Neural cell (in vitro differentiated cells): Measurements from ENCODE around the gene VIPR1. TPM values are rescaled to one million over a fixed set of nuclear protein-coding genes. Genes with fewer than 3 reads are reported as not detected.

ENCODE experiments used
- H2AFZ ChIP-seq: fragments of 200-600, 300-800 bp; sonication (generic), shearing (Covaris generic); 2 replicates; pipeline ENCODE4 v1.6.0; 2014; ENCODE audit warnings: low read depth, mild to moderate bottlenecking, antibody characterized with exemption, low read length, moderate library complexity
- H3F3A ChIP-seq: fragments of 200-600 bp; shearing (Covaris generic); 2 replicates; pipeline ENCODE4 v1.6.1; 2016; ENCODE audit warnings: mild to moderate bottlenecking, moderate library complexity, mixed read lengths, antibody characterized with exemption, low read length; ENCODE audit not compliant: insufficient read depth, poor library complexity, severe bottlenecking
- H3K27ac ChIP-seq: fragments of 200-600, 300-800 bp; sonication (generic), shearing (Covaris generic); 2 replicates; pipeline ENCODE4 v1.5.1; 2014; ENCODE audit warnings: mild to moderate bottlenecking, low read length, moderate library complexity
- H3K27me3 ChIP-seq: fragments of 300-800, 200-600 bp; sonication (generic), shearing (Covaris generic); 2 replicates; pipeline ENCODE4 v1.6.0; 2014; ENCODE audit warnings: mild to moderate bottlenecking, low read depth, low read length, moderate library complexity; ENCODE audit not compliant: insufficient read depth
- H3K36me3 ChIP-seq: fragments of 300-800, 200-600 bp; sonication (generic), shearing (Covaris generic); 2 replicates; pipeline ENCODE4 v1.5.1; 2014; ENCODE audit warnings: mild to moderate bottlenecking, antibody characterized with exemption, low read length, moderate library complexity; ENCODE audit not compliant: insufficient read depth
- H3K4me2 ChIP-seq: fragments of 300-800, 200-600 bp; sonication (generic), shearing (Covaris generic); 2 replicates; pipeline ENCODE4 v1.6.0; 2014; ENCODE audit warnings: mild to moderate bottlenecking, low read length
- H3K4me3 ChIP-seq: fragments of 300-800, 200-600 bp; sonication (generic), shearing (Covaris generic); 2 replicates; pipeline ENCODE4 v1.5.1; 2014; ENCODE audit warnings: mild to moderate bottlenecking, low read length, moderate library complexity
- H3K79me2 ChIP-seq: fragments of 200-600 bp; shearing (Covaris generic); replicated peaks from 2 replicates; pipeline ENCODE4 v1.6.0; 2014; ENCODE audit warnings: mild to moderate bottlenecking, low read length, moderate library complexity; ENCODE audit not compliant: insufficient read depth
- H3K9ac ChIP-seq: fragments of 300-800, 200-600 bp; sonication (generic), shearing (Covaris generic); 2 replicates; pipeline ENCODE4 v1.6.1; 2016; ENCODE audit warnings: mild to moderate bottlenecking, low read length, mixed read lengths
- H3K9me2 ChIP-seq: fragments of 200-600 bp; shearing (Covaris generic); 2 replicates; pipeline ENCODE4 v1.6.1; 2016; ENCODE audit warnings: mild to moderate bottlenecking, low read length, mixed read lengths; ENCODE audit not compliant: insufficient read depth
- H3K9me3 ChIP-seq: fragments of 200-600, 300-800 bp; sonication (generic), shearing (Covaris generic); 2 replicates; pipeline ENCODE4 v1.6.1; 2016; ENCODE audit warnings: mild to moderate bottlenecking, mixed run types, low read length, moderate library complexity, mixed read lengths
- H4K20me1 ChIP-seq: fragments of 200-600 bp; shearing (Covaris generic); 2 replicates; pipeline ENCODE4 v1.6.1; 2016; ENCODE audit warnings: mild to moderate bottlenecking, mixed run types; ENCODE audit not compliant: insufficient read depth
- CTCF ChIP-seq: fragments of 450-650 bp; IDR thresholded peaks from 2 replicates; pipeline ENCODE4 v1.5.1; 2014; ENCODE audit warnings: antibody characterized with exemption, mild to moderate bottlenecking, moderate library complexity; ENCODE audit not compliant: poor library complexity, severe bottlenecking
- EP300 ChIP-seq: fragments of 450-650 bp; conservative IDR thresholded peaks from 2 replicates; pipeline ENCODE4 v1.6.1; 2014; ENCODE audit warnings: antibody characterized with exemption, mild to moderate bottlenecking, moderate library complexity; ENCODE audit not compliant: poor library complexity, severe bottlenecking
- EZH2 ChIP-seq: fragments of 200-600, 300-800 bp; shearing (Covaris generic), sonication (generic); IDR thresholded peaks from 2 replicates; pipeline ENCODE4 v1.6.1; 2014; ENCODE audit warnings: antibody characterized with exemption, low read length, borderline replicate concordance, mild to moderate bottlenecking; ENCODE audit not compliant: insufficient read depth, poor library complexity, severe bottlenecking
- MXI1 ChIP-seq: fragments of 450-650 bp; conservative IDR thresholded peaks from 2 replicates; pipeline ENCODE4 v1.6.1; 2014; ENCODE audit warnings: antibody characterized with exemption, mild to moderate bottlenecking; ENCODE audit not compliant: poor library complexity, severe bottlenecking
- POLR2AphosphoS5 ChIP-seq: IDR thresholded peaks from 2 replicates; pipeline ENCODE4 v1.6.1; 2012
- RAD21 ChIP-seq: fragments of 450-650 bp; conservative IDR thresholded peaks from 2 replicates; pipeline ENCODE4 v1.6.1; 2014; ENCODE audit warnings: antibody characterized with exemption, mild to moderate bottlenecking, moderate library complexity
- REST ChIP-seq: IDR thresholded peaks from 2 replicates; pipeline ENCODE4 v1.6.1; 2012; ENCODE audit warnings: borderline replicate concordance
- SMC3 ChIP-seq: fragments of 450-650 bp; conservative IDR thresholded peaks from 2 replicates; pipeline ENCODE4 v1.6.1; 2014; ENCODE audit warnings: antibody characterized with exemption, mild to moderate bottlenecking, moderate library complexity; ENCODE audit not compliant: poor library complexity
- TAF1 ChIP-seq: IDR thresholded peaks from 2 replicates; pipeline ENCODE4 v1.6.1; 2012; ENCODE audit warnings: low read depth
- polyA plus RNA-seq: library from polyadenylated mRNA; depleted of rRNA; stranded (reverse); fragments of >200 nt; gene quantifications from 2 replicates; pipeline ENCODE4 v1.2.3, GENCODE V29; 2014

The VIPR1 gene
- polyA plus RNA-seq, 1 donor from 2014 or later: 1.6 TPM

- H3K79me2 ChIP-seq: no peaks in the 10 kb centered on the region
- no peak overlapping the region for H3K27ac ChIP-seq
- no peaks in the 10 kb centered on the region for H3K27me3 ChIP-seq
- H3K4me2 ChIP-seq: no peak overlapping the region
- H2AFZ ChIP-seq: no peak overlapping the region
- H3K36me3 ChIP-seq: no peaks in the 10 kb centered on the region
- H3F3A ChIP-seq: no peaks in the 10 kb centered on the region
- no peak overlapping the region for H3K4me3 ChIP-seq
- H3K9me2 ChIP-seq: no peaks in the 10 kb centered on the region
- no peaks in the 10 kb centered on the region for H3K9me3 ChIP-seq
- TF ChIP-seq REST (no peak), EZH2 (no peak), POLR2AphosphoS5 (no peak), SMC3 (no peak), EP300 (no peak), MXI1 (no peak), TAF1 (no peak), RAD21 (no peak), CTCF (no peak)
- H3K9ac ChIP-seq: no peak overlapping the region
- no peaks in the 10 kb centered on the region for H4K20me1 ChIP-seq
Measured at GRCh38 chr3:42517117-42517516, 14.7 kb downstream of the VIPR1 start.

GRCh38 chr3:42518800-42519567 is 16.5 kb downstream of the VIPR1 start:
- Histone ChIP-seq H3F3A (no peaks in the 10 kb centered on the region), H3K9ac (no peak overlapping the region), H3K27me3 (no peaks in the 10 kb centered on the region), H2AFZ (no peak overlapping the region), H3K79me2 (no peaks in the 10 kb centered on the region), H3K27ac (no peak overlapping the region), H3K9me3 (no peaks in the 10 kb centered on the region), H3K9me2 (no peaks in the 10 kb centered on the region), H3K36me3 (no peaks in the 10 kb centered on the region), H3K4me2 (no peak overlapping the region), H4K20me1 (no peaks in the 10 kb centered on the region), H3K4me3 (no peak overlapping the region)
- TF ChIP-seq EP300: no peak
- no peak for TF ChIP-seq REST
- TF ChIP-seq RAD21: no peak
- no peak for TF ChIP-seq POLR2AphosphoS5
- TF ChIP-seq EZH2: no peak
